Peyer's patch (tissue), 4 donors: ENCODE results near the gene ARF4. TPM values are rescaled to one million over a fixed set of nuclear protein-coding genes. Genes with fewer than 3 reads are reported as not detected.

Experiments used
- DNase-seq, 3 donors: peaks; one replicate each; pipeline ENCODE4 v3.0.0-alpha.2; 2017 to 2019
- H3K27ac ChIP-seq, 4 donors: fragments of 200-600 bp; sonication (generic); one replicate each; pipeline ENCODE4 v1.5.1; 2016 to 2019
- H3K27me3 ChIP-seq, 2 donors: fragments of 200-600 bp; sonication (generic); one replicate each; pipeline ENCODE4 v1.5.1; 2019
- H3K36me3 ChIP-seq, 3 donors: fragments of 200-600 bp; sonication (generic); one replicate each; pipeline ENCODE4 v1.5.1; 2016 to 2019
- H3K4me1 ChIP-seq, 4 donors: fragments of 200-600 bp; sonication (generic); one replicate each; pipeline ENCODE4 v1.5.1; 2016 to 2019
- H3K4me3 ChIP-seq, 4 donors: fragments of 200-600 bp; sonication (generic); 1 replicate in 3 of 4; 2 replicates in 1 of 4; pipeline ENCODE4 v1.5.1; 2016 to 2019; ENCODE audit warnings: mild to moderate bottlenecking in 1 of 4
- H3K9me3 ChIP-seq, 4 donors: fragments of 200-600 bp; sonication (generic); one replicate each; pipeline ENCODE4 v1.5.1; 2016 to 2019; ENCODE audit warnings: mild to moderate bottlenecking in 1 of 4
- POLR2A ChIP-seq, 2 donors: fragments of 450-650 bp; IDR thresholded peaks; one replicate each; pipeline ENCODE4 v1.5.1; 2017; ENCODE audit warnings: antibody characterized with exemption in 2 of 2, mild to moderate bottlenecking in 2 of 2, moderate library complexity in 2 of 2
- small RNA-seq, 2 donors: library from RNA; depleted of rRNA; stranded (forward); fragments of <200 nt; gene quantifications; one replicate each; pipeline ENCODE3, GENCODE V24; 2016
- total RNA-seq, 4 donors: library from RNA; depleted of rRNA; stranded (reverse); fragments of >200 nt; gene quantifications; one replicate each; pipeline ENCODE4 v1.1.0, GENCODE V29; 2016
- TF ChIP-seq, protein P1 (sequence below), 6 experiments: fragments of 450-650 bp in 4 of 6; fragments of 200-600 bp in 2 of 6; sonication (generic) in 1 of 6; IDR thresholded peaks; one replicate each; pipeline ENCODE4 v1.5.1; 2017 to 2019; ENCODE audit warnings: antibody characterized with exemption in 6 of 6, mild to moderate bottlenecking in 3 of 6, moderate library complexity in 1 of 6

Gene ARF4
- total RNA-seq, 4 donors from 2014 or later, result 35.4 to 128 (median 82.9) TPM

DNA sequence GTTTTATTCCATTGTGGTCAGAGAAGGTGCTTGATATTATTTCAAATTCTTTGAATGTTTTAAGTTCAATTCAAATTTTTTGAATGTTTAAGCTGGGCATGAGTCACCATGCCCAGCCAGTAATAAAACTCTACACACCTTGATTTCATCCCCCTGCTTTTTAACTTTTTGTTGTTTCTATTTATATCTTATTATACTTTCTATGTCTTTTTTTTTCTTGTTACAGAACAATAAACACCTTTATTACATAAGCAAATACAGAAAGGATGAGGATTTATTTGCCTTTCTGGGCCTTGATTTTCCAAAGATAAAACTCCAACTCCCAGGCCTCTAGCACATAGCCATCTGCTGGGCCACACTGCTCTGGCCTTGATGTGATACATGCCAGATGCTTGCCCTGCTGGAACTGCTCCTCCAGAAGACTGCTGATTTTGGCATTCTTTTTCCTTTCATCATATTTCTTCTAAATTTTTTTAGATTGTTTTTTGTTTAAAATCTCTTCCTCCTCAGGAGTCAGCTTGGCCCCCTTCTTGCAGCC lies 67.0 kb downstream of the ARF4 start:
- Histone ChIP-seq H3K4me3 (no peak overlapping the region), H3K36me3 (no peaks in the 10 kb centered on the region), H3K9me3 (no peaks in the 10 kb centered on the region), H3K4me1 (no peaks in the 10 kb centered on the region), H3K27ac (no peak overlapping the region), H3K27me3 (no peaks in the 10 kb centered on the region)
- TF ChIP-seq POLR2A (IDR thresholded peaks at IDR 0.05), result no peak
- TF ChIP-seq, protein P1, sequence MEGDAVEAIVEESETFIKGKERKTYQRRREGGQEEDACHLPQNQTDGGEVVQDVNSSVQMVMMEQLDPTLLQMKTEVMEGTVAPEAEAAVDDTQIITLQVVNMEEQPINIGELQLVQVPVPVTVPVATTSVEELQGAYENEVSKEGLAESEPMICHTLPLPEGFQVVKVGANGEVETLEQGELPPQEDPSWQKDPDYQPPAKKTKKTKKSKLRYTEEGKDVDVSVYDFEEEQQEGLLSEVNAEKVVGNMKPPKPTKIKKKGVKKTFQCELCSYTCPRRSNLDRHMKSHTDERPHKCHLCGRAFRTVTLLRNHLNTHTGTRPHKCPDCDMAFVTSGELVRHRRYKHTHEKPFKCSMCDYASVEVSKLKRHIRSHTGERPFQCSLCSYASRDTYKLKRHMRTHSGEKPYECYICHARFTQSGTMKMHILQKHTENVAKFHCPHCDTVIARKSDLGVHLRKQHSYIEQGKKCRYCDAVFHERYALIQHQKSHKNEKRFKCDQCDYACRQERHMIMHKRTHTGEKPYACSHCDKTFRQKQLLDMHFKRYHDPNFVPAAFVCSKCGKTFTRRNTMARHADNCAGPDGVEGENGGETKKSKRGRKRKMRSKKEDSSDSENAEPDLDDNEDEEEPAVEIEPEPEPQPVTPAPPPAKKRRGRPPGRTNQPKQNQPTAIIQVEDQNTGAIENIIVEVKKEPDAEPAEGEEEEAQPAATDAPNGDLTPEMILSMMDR (IDR thresholded peaks at IDR 0.05), result no peak
- DNase-seq, result no peak

Small RNA genes within 50 kb of the gene (small RNA-seq; reads per million reads assigned to genes)
- gene RNU6-108P, result 0 reads per million in 2 donors
- 0 reads per million in 2 donors for gene RNU6-483P
- gene RNU6ATAC26P, result 0 reads per million in 2 donors

Other genes with a start within 250 kb of the ARF4 start
- under 1 TPM in 2 of 4 donors, not detected in 2; 0.13 to 0.35 TPM for gene DNAH12, start 53.0 kb downstream of the ARF4 start, total RNA-seq
- 10 to 100 TPM; 16.5 to 25.9 (median 22.2) TPM for gene PDE12, start 41.1 kb downstream of the ARF4 start, total RNA-seq
- 10 to 100 TPM; 15.2 to 36.3 (median 24.5) TPM for gene DENND6A, start 95.7 kb upstream of the ARF4 start, total RNA-seq
- 100 to 1,000 TPM in 2 of 4 donors, 10 to 100 TPM in 2; 80.8 to 215 (median 94.4) TPM for gene SLMAP, start 159.0 kb upstream of the ARF4 start, total RNA-seq